Measurements from ENCODE around the gene MYH9.

Gene MYH9

DNA sequence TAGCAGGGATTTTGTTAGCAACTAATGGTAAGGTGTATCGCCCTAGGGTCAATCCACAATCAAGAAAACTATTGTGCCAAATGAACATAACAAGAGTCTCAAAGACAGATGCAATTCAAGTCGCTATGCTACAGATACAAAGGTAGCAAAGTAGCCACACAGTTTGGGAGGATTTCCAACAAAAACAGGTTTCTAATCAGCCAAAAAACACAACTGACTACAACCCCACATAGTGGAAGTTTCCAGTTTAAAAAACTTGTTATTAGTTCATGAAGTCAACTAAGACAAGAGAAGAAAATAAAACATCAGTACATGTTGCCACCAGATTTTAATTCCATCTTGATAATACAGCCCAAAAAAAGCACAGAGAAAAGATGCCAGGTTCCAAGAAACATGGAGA lies 38.0 kb downstream of the MYH9 start:
- no peak for DNase-seq (ENCODE audit: low read depth)

DNA sequence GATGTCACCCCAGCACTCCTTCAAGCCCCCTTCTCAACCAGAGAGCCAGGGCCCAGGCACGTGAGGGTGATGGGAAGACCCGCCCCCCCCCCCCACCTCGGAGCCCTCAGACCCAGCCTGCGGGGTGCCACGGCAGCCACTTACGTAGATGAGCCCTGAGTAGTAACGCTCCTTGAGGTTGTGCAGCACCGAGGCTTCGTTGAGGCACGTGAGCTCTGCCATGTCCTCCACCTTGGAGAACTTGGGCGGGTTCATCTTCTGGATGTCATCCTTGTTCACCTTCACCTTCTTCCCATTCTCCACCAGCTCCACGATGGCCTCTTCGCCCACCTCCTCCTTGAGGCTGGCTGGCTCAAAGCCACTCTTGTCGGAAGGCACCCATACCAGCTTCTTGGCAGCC lies 39.0 kb downstream of the MYH9 start:
- no peak for DNase-seq (ENCODE audit: low read depth)

GRCh38 chr22:36347094-36347493 lies 40.7 kb downstream of the MYH9 start:
- no peak for DNase-seq (ENCODE audit: low read depth)

GRCh38 chr22:36344106-36344827 lies 43.5 kb downstream of the MYH9 start:
- DNase-seq (ENCODE audit: low read depth), result no peak

- DNase-seq (ENCODE audit: low read depth), result no peak
These were observed 44.1 kb downstream of the MYH9 start for GRCh38 chr22:36343720-36344105.

GRCh38 chr22:36343070-36343719 lies 44.6 kb downstream of the MYH9 start:
- DNase-seq (ENCODE audit: low read depth), result no peak

GRCh38 chr22:36341640-36342041 lies 46.1 kb downstream of the MYH9 start:
- no peak for DNase-seq (ENCODE audit: low read depth)

DNA sequence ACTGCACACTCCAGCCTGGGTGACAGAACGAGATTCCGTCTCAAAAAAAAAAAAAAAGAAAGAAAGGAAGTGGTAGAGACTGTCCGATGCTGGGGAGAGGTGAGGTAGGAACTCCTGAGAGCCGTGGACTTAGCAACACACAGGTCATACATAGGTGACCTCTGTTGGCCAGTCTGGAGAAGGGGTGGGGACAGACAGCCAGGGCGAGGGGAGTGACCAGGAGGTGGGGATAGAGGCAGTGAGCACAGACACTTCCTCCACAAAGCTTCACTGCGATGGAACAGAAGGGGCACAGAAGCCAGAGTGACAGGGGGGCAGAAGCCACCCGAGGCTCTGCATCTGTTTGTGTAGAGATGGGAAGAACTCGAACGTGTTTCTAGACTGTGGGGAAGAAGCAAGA lies 47.1 kb downstream of the MYH9 start:
- no peak for DNase-seq (ENCODE audit: low read depth)

DNA sequence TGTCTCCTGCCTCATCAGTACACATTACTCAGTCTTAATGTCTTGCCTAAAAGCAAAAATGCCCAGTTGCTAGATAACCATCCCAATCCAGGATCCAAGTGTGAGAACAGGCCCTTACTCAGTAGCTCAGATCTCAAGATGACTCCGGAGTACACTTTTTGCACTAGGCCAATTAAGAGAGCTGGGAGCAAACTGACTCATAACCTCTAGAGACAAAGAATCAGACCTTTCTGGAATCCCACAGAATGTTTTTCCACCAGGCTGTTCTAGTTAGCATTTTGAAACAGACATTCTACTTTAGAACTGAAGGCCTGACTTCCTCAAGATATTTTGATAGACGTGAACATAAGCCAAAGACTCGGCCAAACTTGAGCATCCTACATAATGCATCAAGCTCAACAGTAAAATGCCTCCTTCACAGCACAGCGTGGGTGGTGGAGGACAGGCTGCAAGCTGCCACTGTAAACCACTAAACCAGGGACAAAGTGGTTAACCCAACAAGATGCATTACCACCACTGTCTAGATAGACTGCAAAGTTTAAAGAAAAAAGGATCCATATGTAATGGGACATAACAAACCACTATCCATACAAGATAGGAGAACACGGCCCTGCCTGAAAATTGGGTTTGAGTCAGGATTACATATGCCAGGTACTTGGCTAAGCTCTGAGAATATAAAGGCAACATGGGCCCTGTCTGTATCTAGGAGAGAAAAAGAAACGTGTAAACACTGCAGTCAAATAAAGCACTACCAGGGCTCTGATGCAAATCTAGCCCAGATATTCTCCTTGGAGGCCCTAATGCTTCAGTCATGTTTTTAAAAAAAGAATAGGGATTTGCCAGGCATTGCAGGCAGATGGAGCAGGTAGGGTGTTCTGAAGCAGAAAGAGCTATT lies 48.3 kb downstream of the MYH9 start:
- no peak for DNase-seq (ENCODE audit: low read depth)

- no peak for DNase-seq (ENCODE audit: low read depth)
These were observed 50.2 kb downstream of the MYH9 start for GRCh38 chr22:36337365-36338130.

DNA sequence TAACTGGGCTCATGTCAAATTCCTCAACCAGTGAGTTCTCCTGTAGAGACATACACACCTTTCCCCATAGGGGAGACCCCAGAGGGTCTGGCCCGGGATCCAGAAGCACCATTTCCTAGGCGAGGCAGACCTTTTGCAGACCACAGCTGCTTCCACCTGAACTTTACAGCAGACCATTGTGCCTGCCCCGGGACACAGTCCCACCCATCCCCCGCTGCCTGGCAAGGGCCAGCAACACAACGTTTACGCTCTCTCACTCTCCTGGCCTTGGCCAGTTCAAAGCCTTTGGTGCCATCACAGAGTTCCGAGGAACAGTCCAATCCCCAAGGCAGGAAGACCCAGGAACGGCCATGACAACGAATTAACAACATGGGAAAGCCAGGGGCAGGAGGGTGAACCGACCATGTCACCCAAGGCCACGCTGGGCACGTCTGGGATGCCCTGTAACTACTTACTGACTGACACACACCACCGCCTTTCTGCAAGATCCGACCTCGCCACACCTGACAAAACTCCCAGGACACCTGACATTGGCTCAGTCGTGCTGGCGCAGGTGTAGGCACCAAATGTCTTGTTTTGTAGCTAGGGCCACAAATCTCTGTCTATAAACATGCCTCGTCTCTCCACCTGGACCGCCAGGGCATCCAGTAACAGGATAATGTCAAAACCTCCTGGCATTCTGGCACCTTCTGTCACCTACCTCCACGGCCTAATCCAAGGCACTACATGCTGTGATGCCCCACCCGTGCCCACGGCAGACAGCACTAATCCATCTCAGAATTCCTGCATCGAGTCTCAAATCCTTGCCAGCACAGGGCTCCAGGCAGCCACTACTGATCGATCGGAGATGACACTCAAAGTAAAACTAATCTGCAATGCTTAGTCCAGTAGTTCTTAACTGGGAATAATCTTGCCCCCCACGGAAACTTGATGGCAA lies 51.3 kb downstream of the MYH9 start:
- DNase-seq (ENCODE audit: low read depth), result no peak

DNA sequence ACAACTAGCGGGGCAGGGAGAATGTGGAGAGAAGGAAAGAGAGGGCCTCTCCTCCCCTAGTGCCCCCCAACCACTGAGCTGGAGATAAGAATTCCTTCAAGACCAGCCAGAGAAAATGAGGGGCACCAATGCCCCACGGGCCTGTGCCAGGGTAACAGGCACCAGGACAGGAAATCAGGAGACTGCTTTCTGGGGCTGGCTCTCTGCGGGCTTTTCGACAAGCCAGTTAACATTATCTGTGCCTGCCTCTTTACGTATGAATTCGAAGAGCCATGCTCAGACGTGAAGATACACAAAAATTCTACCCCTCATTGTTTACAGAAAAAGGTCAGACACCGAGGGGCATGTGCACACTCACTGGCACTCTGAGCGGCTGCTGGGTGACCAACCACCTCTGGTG lies 52.1 kb downstream of the MYH9 start:
- no peak for DNase-seq (ENCODE audit: low read depth)

GRCh38 chr22:36334821-36335603 lies 52.8 kb downstream of the MYH9 start:
- DNase-seq (ENCODE audit: low read depth), result no peak

GRCh38 chr22:36334081-36334820 lies 53.5 kb downstream of the MYH9 start:
- DNase-seq (ENCODE audit: low read depth), result no peak

DNA sequence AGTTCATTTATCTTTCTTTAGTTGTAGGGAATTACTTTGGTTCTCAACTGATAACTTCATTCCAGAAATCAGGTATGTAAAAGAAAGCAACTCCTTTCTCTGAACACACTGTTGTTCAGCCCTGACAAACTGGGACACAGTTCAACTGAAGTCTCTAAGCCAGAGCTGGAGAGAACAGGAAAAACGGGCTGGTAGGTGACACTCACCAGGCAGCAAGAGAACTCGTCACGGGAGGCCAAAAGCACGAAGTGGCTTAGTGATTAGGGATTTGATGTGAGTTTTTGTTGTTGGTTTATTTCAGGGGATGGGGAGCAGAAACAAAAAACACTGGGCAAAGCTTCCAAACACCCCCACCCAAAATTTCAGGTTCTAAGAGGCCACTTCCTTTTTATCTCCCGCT lies 54.1 kb downstream of the MYH9 start:
- DNase-seq (ENCODE audit: low read depth), result no peak

DNA sequence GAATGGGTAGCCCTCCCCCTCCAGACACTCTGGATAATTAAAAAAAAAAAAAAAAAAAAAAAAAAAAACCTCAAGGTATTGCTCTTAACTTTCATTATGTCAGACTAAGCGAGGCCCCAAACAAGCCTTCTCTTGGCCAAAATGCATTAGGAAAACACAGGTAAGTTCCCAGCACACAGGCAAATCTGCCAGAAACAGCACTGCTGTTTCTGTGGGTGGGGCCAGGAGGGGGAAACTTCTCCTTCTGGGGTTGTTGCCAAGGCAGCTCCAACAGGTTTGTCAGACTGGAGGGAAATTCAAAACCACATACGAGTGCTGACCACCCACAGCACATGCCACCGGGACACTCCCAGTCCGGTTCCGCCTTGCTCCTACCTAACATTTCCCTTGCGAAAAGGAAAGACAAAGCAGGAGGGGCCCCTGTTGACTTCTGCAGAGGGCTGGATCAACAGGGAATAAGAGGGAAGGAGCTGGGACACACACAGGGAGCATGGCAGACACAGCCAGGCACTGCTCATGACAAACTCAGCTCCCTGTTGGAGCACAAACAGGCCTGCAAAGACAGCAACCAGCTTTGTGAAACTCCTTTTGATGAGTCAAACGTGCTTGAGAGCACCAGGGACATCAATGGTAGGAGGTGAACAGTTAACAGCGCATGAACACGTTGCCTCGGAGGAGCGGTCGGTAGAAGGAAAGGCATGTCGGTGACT lies 55.0 kb downstream of the MYH9 start:
- DNase-seq (ENCODE audit: low read depth), result no peak

- no peak for DNase-seq (ENCODE audit: low read depth)
These were observed 55.7 kb downstream of the MYH9 start for GRCh38 chr22:36331912-36332622.

DNA sequence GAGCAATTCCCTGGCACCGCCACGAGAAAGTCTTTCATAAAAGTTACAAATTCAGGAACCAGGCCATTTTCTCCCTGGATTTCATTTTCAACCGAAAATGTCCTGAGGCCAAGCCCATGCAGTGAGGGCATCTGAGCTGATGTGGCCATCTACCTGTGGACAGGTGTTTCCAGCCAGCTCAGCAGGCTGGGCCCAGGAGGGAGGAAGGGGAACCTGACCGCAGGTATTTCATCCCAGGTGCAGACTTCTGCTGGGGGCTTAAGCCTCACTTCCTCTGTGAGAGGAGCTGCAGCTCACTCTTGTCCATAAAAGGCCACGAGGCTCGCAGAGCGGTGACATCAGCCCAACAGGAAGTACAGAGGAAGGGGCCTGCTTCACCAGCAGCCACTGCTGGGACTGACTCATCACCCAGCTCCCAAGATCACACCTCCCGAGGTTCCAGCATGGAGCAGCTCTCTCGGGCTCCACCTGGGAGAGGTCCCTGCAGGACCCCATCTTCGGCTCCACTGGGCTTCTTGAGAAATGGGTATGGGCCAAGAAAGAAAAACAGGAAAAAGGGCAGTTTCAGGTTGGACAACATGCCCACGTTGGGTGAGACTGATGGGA lies 56.4 kb downstream of the MYH9 start:
- DNase-seq (ENCODE audit: low read depth), result no peak
